Stimulated activated CD4-positive, alpha-beta T cell treated with anti-CD3 and anti-CD28 coated beads, Interleukin-4, amount 100 ng/mL, for 1 hour (primary cell): ENCODE results near the gene ALS2CL.

ENCODE experiments used
- DNase-seq: peaks from one replicate; pipeline ENCODE4 v3.0.0-alpha.2; 2020

ALS2CL gene

GRCh38 chr3:46664188-46664970 lies 29.1 kb downstream of the ALS2CL start:
- DNase-seq, result no peak

- DNase-seq, result no peak
Observed at GRCh38 chr3:46663591-46664135, 29.8 kb downstream of the ALS2CL start.

GRCh38 chr3:46662771-46663551 lies 30.5 kb downstream of the ALS2CL start:
- DNase-seq, result no peak

GRCh38 chr3:46661776-46662766 lies 31.4 kb downstream of the ALS2CL start:
- DNase-seq, result no peak

GRCh38 chr3:46660543-46661523 lies 32.6 kb downstream of the ALS2CL start:
- DNase-seq, result no peak

DNA sequence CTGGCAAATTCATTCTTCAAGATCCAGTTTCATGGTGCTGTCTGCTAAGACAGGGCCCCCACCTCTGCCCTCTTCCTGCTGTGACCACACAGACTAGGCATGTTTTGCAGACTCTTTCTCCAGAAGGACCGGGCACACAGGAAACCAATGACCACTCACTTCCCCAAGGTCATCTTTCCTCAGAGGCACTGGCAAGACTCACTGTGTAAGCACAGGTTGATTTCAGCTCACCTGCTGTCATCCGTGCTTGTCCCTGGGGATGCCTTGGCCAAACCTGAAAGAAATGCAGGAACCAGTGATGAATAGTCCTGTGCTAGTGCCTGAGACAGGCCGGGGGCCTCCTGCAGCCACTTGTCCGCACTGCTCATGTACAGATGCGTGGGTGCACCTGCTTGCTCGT lies 33.5 kb downstream of the ALS2CL start:
- DNase-seq, result no peak

DNA sequence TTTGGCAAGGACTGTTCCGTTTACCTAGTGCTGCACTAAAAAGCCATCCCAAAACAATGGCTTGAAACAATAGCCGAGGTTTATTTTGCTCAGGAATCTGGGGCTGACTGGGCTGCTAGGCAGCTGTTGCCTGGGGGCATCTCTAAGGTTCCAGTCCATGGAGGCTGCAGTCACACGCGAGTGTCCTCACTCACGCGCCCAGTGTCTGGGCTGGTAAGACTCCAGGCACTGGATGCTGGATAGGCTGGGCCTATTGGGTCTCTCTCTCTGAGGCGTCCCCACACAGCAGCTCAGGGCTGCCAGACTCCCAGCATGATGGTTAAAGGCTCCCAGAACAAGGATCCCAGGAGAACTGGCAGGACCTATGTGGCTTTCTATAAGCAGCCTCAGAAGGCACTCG lies 34.2 kb downstream of the ALS2CL start:
- DNase-seq, result no peak

GRCh38 chr3:46656778-46657556 lies 36.5 kb downstream of the ALS2CL start:
- no peak for DNase-seq

GRCh38 chr3:46655271-46655670 lies 38.2 kb downstream of the ALS2CL start:
- DNase-seq, result no peak

DNA sequence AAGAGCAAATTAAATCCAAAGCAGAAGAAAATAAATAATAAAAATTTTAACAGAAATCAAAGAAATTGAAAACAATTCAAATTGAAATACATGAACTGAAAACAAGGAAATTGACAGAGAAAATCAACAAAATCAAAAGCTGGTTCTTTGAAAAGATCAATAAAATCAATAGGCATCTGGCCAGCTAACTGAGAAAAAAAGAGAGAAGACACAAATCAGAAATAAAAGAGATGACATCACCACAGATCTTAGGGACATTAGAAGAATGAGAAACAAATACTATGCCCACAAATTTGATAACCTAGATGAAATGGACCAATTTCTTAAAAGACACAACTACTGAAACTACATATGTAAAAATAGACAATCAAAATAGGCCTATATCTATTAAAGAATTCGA lies 42.4 kb downstream of the ALS2CL start:
- no peak for DNase-seq

- no peak for DNase-seq
Observed at GRCh38 chr3:46649436-46649835, 44.0 kb downstream of the ALS2CL start.

GRCh38 chr3:46648096-46648495 lies 45.4 kb downstream of the ALS2CL start:
- DNase-seq, result no peak

DNA sequence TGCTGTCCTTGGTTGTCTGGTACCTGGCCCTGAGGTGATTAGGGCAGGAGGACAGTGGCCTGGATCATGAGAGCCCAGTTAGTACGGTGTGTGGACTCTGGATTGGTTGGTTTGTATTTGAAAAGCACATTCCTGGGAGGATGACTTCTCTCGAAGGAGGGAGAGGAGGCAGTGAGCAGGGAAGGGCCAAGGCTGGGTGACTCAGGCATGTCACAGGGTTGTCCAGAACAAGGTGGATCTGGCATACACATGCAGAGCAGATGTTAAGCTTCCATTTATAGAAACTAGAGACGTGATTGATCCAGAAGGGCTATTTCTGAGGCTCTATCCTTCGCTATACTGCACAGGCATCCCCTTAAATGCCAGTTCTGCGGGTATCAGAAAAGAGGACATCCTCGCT lies 46.8 kb downstream of the ALS2CL start:
- DNase-seq, result no peak

GRCh38 chr3:46643701-46644100 lies 49.8 kb downstream of the ALS2CL start:
- DNase-seq, result no peak

GRCh38 chr3:46642971-46643370 lies 50.5 kb downstream of the ALS2CL start:
- DNase-seq, result no peak

DNA sequence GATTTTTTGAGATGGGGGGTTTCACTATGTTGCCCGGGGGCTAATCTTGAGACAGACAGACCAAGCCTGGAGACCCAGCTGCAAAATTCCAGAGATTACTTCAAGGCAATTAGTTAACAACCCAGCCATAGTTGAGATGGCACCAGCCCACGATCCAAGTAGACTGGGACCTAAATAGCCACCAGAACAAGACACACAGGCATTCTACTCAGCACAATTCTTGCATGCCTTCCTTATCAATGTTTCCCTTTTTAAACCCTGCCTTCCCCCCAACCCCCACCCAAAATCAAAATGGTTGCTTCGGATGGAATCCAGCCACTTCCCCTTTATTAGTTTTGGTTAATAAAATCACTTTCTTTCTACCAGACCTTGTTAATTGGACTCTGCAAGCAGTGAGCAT lies 52.6 kb downstream of the ALS2CL start:
- no peak for DNase-seq

DNA sequence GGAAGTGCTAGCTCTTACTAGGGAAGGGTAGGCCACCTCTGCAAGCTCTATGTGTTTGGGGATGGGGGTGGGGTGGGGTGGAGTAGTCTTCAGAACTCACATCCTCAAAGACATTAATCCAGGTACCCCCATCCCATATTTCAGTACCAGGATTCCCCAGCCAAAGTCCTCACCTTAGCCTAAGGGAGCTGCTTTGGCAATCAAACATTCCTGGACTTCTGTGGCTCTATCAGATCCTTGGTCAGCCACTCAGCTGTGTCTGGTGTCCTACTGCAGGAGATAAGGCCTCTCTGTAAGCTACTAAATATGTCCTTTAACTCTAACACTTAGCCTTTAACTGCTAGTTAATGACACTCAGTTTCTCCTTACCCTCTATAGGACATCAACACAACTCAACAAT lies 54.3 kb downstream of the ALS2CL start:
- no peak for DNase-seq

- no peak for DNase-seq
Observed at GRCh38 chr3:46634856-46635255, 58.6 kb downstream of the ALS2CL start.

DNA sequence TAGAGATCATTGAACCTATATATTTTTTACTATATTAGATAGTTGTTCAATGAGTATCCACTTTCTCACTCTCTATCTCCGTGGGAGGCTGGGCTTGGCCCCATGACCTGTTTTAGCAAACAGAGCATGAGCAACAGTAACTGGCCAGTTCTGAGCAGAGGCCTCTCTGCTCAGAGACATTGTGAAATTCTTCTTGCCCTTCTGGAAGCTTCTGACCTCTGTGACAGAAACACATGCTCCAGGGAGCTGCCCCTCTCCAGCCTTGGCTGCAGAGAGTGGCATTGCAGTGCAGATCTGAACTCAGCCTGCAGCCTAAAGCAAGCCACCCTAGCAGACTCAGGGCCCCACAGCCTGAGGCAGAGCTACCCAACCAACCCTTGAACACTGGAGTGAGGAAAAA lies 60.7 kb downstream of the ALS2CL start:
- no peak for DNase-seq
